Thymus (tissue), 11 donors: ENCODE data around the gene KIRREL1. TPM values are rescaled to one million over a fixed set of nuclear protein-coding genes. Genes with fewer than 3 reads are reported as not detected.

Experiments
- DNase-seq, 9 donors: peaks; one replicate each; pipeline ENCODE4 v3.0.0-alpha.2; 2013; ENCODE audit warnings: low spot score in 9 of 9, low read depth in 6 of 9, missing footprints in 1 of 9
- H3K27ac ChIP-seq, 2 donors: one replicate each; pipeline ENCODE4 v1.5.1; 2013; ENCODE audit warnings: control low read depth in 1 of 2, low read depth in 1 of 2, low read length in 1 of 2, mild to moderate bottlenecking in 1 of 2, moderate library complexity in 1 of 2
- H3K27me3 ChIP-seq, 2 donors: one replicate each; pipeline ENCODE4 v1.5.1; 2013; ENCODE audit warnings: low read length in 1 of 2; ENCODE audit not compliant: control insufficient read depth in 2 of 2, insufficient read depth in 1 of 2
- H3K36me3 ChIP-seq, 2 donors: one replicate each; pipeline ENCODE4 v1.5.1; 2013; ENCODE audit warnings: low read length in 1 of 2, mild to moderate bottlenecking in 1 of 2, moderate library complexity in 1 of 2; ENCODE audit not compliant: control insufficient read depth in 2 of 2, insufficient read depth in 2 of 2
- H3K4me1 ChIP-seq, 2 donors: one replicate each; pipeline ENCODE4 v1.5.1; 2013; ENCODE audit warnings: low read length in 2 of 2; ENCODE audit not compliant: control insufficient read depth in 2 of 2, insufficient read depth in 2 of 2
- H3K4me3 ChIP-seq, 2 donors: one replicate each; pipeline ENCODE4 v1.5.1; 2013; ENCODE audit warnings: low read length in 2 of 2, control low read depth in 1 of 2, mild to moderate bottlenecking in 1 of 2
- H3K9me3 ChIP-seq, 2 donors: one replicate each; pipeline ENCODE4 v1.5.1; 2013; ENCODE audit warnings: low read length in 1 of 2, mild to moderate bottlenecking in 1 of 2; ENCODE audit not compliant: control insufficient read depth in 2 of 2, insufficient read depth in 1 of 2
- WGBS: extraction: QIAGEN DNeasy Blood & Tissue Kit; methylation state at CpG from one replicate; pipeline ENCODE4 v1.1.7; 2013; 5-methylcytosine and 5-hydroxymethylcytosine counted together
- polyA plus RNA-seq: library from polyadenylated mRNA; stranded (reverse); fragments of 200-250 nt; gene quantifications from one replicate; pipeline ENCODE4 v1.2.3, GENCODE V29; 2013
- total RNA-seq: library from RNA; stranded (reverse); fragments of 120-200 nt; gene quantifications from one replicate; pipeline ENCODE4 v1.2.4, GENCODE V29; 2013
- donor health status: healthy.

The KIRREL1 gene
- total and polyA plus RNA-seq, 2 donors: 3.4 to 5.9 TPM

GRCh38 chr1:158035014-158035413, 41.6 kb downstream of the KIRREL1 start:
- no peaks in the 10 kb centered on the region for H3K27me3 ChIP-seq
- no peaks in the 10 kb centered on the region for H3K9me3 ChIP-seq
- H3K36me3 ChIP-seq: peaks cover 0 to 5% of the 10 kb centered on the region in 2 donors
- 95% methylated on average over 3 of the region's 3 CpGs for WGBS
- H3K4me3 ChIP-seq: no peak overlapping the region
- H3K27ac ChIP-seq: no peak overlapping the region
- DNase-seq: no peak
- H3K4me1 ChIP-seq: no peaks in the 10 kb centered on the region

- Histone ChIP-seq H3K36me3 (peaks cover 0 to 2% of the 10 kb centered on the region in 2 donors), H3K27me3 (no peaks in the 10 kb centered on the region), H3K4me3 (no peak overlapping the region), H3K27ac (no peak overlapping the region), H3K9me3 (no peaks in the 10 kb centered on the region), H3K4me1 (no peaks in the 10 kb centered on the region)
- WGBS: 60% methylated on average over 8 of the region's 8 CpGs
- DNase-seq: peak in 8 of 9 donors; percentile 10 to 55 (median 24)
Observed at GRCh38 chr1:158035976-158036583, 42.6 kb downstream of the KIRREL1 start.

GRCh38 chr1:158037008-158037865, 43.8 kb downstream of the KIRREL1 start:
- H3K9me3 ChIP-seq: no peaks in the 10 kb centered on the region
- no peak overlapping the region for H3K4me3 ChIP-seq
- 96% methylated on average over 17 of the region's 17 CpGs for WGBS
- no peaks in the 10 kb centered on the region for H3K36me3 ChIP-seq
- no peaks in the 10 kb centered on the region for H3K4me1 ChIP-seq
- no peak for DNase-seq
- no peak overlapping the region for H3K27ac ChIP-seq
- no peaks in the 10 kb centered on the region for H3K27me3 ChIP-seq

- Histone ChIP-seq H3K4me3 (no peak overlapping the region), H3K36me3 (no peaks in the 10 kb centered on the region), H3K27me3 (no peaks in the 10 kb centered on the region), H3K9me3 (no peaks in the 10 kb centered on the region), H3K4me1 (no peaks in the 10 kb centered on the region), H3K27ac (no peak overlapping the region)
- no peak for DNase-seq
- WGBS: 58% methylated on average over 9 of the region's 9 CpGs
Observed at GRCh38 chr1:158037866-158038359, 44.5 kb downstream of the KIRREL1 start.

GRCh38 chr1:158038793-158039192, 45.3 kb downstream of the KIRREL1 start:
- DNase-seq: no peak
- no peaks in the 10 kb centered on the region for H3K27me3 ChIP-seq
- H3K9me3 ChIP-seq: no peaks in the 10 kb centered on the region
- H3K36me3 ChIP-seq: no peaks in the 10 kb centered on the region
- H3K4me1 ChIP-seq: no peaks in the 10 kb centered on the region
- H3K27ac ChIP-seq: no peak overlapping the region
- WGBS: 97% methylated on average over 8 of the region's 8 CpGs
- no peak overlapping the region for H3K4me3 ChIP-seq

- H3K4me3 ChIP-seq: no peak overlapping the region
- H3K27ac ChIP-seq: no peak overlapping the region
- H3K4me1 ChIP-seq: no peaks in the 10 kb centered on the region
- DNase-seq: no peak
- H3K36me3 ChIP-seq: no peaks in the 10 kb centered on the region
- no peaks in the 10 kb centered on the region for H3K27me3 ChIP-seq
- WGBS: 77% methylated on average over 5 of the region's 5 CpGs
- no peaks in the 10 kb centered on the region for H3K9me3 ChIP-seq
Observed at GRCh38 chr1:158039380-158039779, 45.9 kb downstream of the KIRREL1 start.

GRCh38 chr1:158040323-158040722, 46.9 kb downstream of the KIRREL1 start:
- Histone ChIP-seq H3K36me3 (no peaks in the 10 kb centered on the region), H3K27ac (no peak overlapping the region), H3K9me3 (no peaks in the 10 kb centered on the region), H3K4me3 (no peak overlapping the region), H3K27me3 (no peaks in the 10 kb centered on the region), H3K4me1 (no peaks in the 10 kb centered on the region)
- DNase-seq: no peak

- 97% methylated on average over 5 of the region's 5 CpGs for WGBS
- Histone ChIP-seq H3K36me3 (no peaks in the 10 kb centered on the region), H3K9me3 (no peaks in the 10 kb centered on the region), H3K4me3 (no peak overlapping the region), H3K27me3 (no peaks in the 10 kb centered on the region), H3K4me1 (no peaks in the 10 kb centered on the region), H3K27ac (no peak overlapping the region)
- DNase-seq: no peak
Observed at GRCh38 chr1:158043232-158043631, 49.8 kb downstream of the KIRREL1 start.

GRCh38 chr1:158045639-158046038, 52.2 kb downstream of the KIRREL1 start:
- 86% methylated on average over 2 of the region's 2 CpGs for WGBS
- no peaks in the 10 kb centered on the region for H3K9me3 ChIP-seq
- H3K27me3 ChIP-seq: no peaks in the 10 kb centered on the region
- no peaks in the 10 kb centered on the region for H3K4me1 ChIP-seq
- no peak overlapping the region for H3K27ac ChIP-seq
- DNase-seq: no peak
- no peaks in the 10 kb centered on the region for H3K36me3 ChIP-seq
- no peak overlapping the region for H3K4me3 ChIP-seq
